Activated B cell treated with CpG ODN at 0.5 μM for 24 hours (primary cell): ENCODE measurements around the gene CBFB. TPM values are rescaled to one million over a fixed set of nuclear protein-coding genes. Genes with fewer than 3 reads are reported as not detected.

Experiments
- ATAC-seq: fragments of 200-7000 bp; cut with Tn5 transposase; one replicate; pipeline ENCODE4 v1.10.0; 2021; ENCODE audit warnings: low read depth, mild to moderate bottlenecking, moderate library complexity
- CTCF ChIA-PET: fragments of 350-600 bp; sonication (Branson Sonifier 250); formaldehyde crosslinking; loops from one replicate; lab custom pipeline; 2021; ENCODE audit warnings: antibody characterized with exemption; lab: Charles Lee
- POLR2A ChIA-PET: fragments of 350-600 bp; sonication (Branson Sonifier 250); formaldehyde crosslinking; loops from one replicate; lab custom pipeline; 2021; ENCODE audit warnings: antibody characterized with exemption; lab: Charles Lee
- DNase-seq: peaks from one replicate; pipeline ENCODE4 v3.0.0; 2022
- H3K27ac Mint-ChIP-seq: one replicate; pipeline ENCODE4 v1.8.0; 2020; ENCODE audit warnings: mixed read lengths
- H3K27me3 Mint-ChIP-seq: one replicate; pipeline ENCODE4 v1.8.0; 2021; ENCODE audit warnings: mixed read lengths
- H3K36me3 Mint-ChIP-seq: one replicate; pipeline ENCODE4 v1.8.0; 2021; ENCODE audit warnings: low read depth, mixed read lengths
- H3K4me1 Mint-ChIP-seq: one replicate; pipeline ENCODE4 v1.8.0; 2021; ENCODE audit warnings: mixed read lengths
- H3K4me3 Mint-ChIP-seq: one replicate; pipeline ENCODE4 v1.8.0; 2020; ENCODE audit warnings: mild to moderate bottlenecking, mixed read lengths
- H3K9me3 Mint-ChIP-seq: one replicate; pipeline ENCODE4 v1.8.0; 2020; ENCODE audit warnings: mixed read lengths
- intact Hi-C: fragments of 100-400 bp; cut with micrococcal nuclease; formaldehyde crosslinking; loops from one replicate; pipeline ENCODE4 v1.15.1; 2024
- total RNA-seq: library from RNA; stranded (reverse); gene quantifications from 2 replicates; pipeline ENCODE4 v1.2.3, GENCODE V29; 2022
- TF ChIP-seq, protein P1 (sequence below): fragments of 200-600 bp; IDR thresholded peaks from one replicate; pipeline ENCODE4 v1.8.0; 2022; ENCODE audit warnings: antibody characterized with exemption, mild to moderate bottlenecking

Gene CBFB
- total RNA-seq, 1 donor from 2014 or later: 66.6 TPM

DNA sequence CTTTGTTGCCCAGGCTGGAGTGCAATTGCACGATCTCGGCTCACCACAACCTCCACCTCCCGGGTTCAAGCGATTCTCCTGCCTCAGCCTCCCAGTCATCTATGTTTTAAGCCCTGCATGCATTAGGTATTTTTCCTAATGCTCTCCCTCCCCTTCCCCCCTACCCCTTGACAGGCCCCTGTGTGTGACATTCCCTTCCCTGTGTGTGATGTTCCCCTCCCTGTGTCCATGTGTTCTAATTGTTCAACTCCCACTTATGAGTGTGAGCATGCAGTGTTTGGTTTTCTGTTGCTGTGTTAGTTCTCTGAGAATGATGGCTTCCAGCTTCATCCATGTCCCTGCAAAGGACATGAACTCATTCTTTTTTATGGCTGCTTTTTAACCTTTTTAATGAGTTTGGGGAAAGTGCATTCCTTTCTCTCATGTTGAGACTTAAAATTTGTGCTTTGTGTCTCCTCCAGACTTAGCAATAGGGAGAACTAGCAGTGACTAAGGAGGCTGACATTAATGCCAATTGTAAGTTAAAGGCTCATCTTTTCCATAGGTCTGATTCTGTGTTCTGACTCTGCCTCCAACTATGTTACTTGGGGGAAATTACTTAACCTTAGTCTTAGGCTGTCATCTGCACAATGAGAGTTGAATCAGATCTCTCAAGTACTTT lies 63.1 kb downstream of the CBFB start:
- POLR2A ChIA-PET: no interaction called here
- H3K36me3 Mint-ChIP-seq: peaks cover 30% of the 10 kb centered on the region
- TF ChIP-seq, protein P1, sequence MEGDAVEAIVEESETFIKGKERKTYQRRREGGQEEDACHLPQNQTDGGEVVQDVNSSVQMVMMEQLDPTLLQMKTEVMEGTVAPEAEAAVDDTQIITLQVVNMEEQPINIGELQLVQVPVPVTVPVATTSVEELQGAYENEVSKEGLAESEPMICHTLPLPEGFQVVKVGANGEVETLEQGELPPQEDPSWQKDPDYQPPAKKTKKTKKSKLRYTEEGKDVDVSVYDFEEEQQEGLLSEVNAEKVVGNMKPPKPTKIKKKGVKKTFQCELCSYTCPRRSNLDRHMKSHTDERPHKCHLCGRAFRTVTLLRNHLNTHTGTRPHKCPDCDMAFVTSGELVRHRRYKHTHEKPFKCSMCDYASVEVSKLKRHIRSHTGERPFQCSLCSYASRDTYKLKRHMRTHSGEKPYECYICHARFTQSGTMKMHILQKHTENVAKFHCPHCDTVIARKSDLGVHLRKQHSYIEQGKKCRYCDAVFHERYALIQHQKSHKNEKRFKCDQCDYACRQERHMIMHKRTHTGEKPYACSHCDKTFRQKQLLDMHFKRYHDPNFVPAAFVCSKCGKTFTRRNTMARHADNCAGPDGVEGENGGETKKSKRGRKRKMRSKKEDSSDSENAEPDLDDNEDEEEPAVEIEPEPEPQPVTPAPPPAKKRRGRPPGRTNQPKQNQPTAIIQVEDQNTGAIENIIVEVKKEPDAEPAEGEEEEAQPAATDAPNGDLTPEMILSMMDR: no peak
- intact Hi-C loops: no loop called here
- no peak for DNase-seq
- no peak for ATAC-seq
- no peak overlapping the region for H3K4me3 Mint-ChIP-seq
- no peak overlapping the region for H3K27ac Mint-ChIP-seq
- no peaks in the 10 kb centered on the region for H3K4me1 Mint-ChIP-seq
- CTCF ChIA-PET: no interaction called here
- H3K27me3 Mint-ChIP-seq: no peaks in the 10 kb centered on the region
- no peaks in the 10 kb centered on the region for H3K9me3 Mint-ChIP-seq

DNA sequence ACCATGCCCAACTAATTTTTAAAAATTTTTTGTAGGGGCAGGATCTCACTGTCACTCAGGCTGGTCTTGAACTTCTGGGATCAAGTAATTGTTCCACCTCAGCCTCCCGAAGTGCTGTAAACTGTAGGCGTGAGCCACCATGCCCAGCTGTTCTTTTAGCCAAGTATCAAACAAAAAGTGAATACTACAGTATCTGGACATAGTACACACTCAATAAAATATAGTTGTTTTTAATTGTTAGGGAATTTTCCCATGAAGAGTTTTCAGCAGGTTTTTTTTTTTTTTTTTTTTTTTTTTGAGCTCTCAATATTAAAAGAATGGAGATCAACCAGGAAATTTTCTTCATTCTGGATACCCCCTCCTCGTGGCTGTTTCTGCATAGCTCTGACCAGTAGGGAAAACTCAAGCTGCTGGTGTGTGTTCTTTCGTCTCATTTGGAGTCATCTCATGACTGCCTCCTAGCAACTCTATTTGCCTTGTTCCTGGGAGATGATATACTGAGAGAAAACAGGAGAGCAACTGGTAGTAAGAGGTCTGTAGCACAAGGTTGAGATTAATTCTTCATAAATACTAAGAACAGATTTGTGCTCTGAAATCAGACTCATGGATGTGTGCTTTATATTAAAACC lies 64.3 kb downstream of the CBFB start:
- no peak overlapping the region for H3K27ac Mint-ChIP-seq
- H3K9me3 Mint-ChIP-seq: no peaks in the 10 kb centered on the region
- peaks cover 26% of the 10 kb centered on the region for H3K36me3 Mint-ChIP-seq
- DNase-seq: no peak
- no peak for ATAC-seq
- ChIA-PET POLR2A (no interaction called here), CTCF (no interaction called here)
- no peaks in the 10 kb centered on the region for H3K4me1 Mint-ChIP-seq
- H3K4me3 Mint-ChIP-seq: no peak overlapping the region
- TF ChIP-seq, protein P1: no peak
- no peaks in the 10 kb centered on the region for H3K27me3 Mint-ChIP-seq
- intact Hi-C loops: no loop called here

DNA sequence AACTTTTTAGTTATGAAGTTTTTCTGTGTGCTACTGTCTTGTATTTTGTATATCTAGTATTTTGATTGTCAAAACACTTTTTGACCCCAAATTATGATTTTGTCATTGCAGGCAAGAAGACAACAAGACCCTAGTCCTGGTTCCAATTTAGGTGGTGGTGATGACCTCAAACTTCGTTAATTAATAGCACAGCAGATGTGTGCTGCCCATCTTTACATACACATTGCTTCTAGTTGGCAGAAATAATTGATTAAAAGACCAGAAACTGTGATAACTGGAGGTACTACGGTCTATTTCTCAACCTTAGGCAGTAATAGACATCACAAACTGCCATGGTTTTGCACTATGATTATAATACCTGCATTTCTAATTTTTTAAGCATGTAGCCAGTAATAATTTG lies 69.7 kb downstream of the CBFB start:
- Mint-ChIP-seq H3K27me3 (no peaks in the 10 kb centered on the region), H3K36me3 (peaks cover 26% of the 10 kb centered on the region), H3K27ac (no peak overlapping the region), H3K9me3 (no peaks in the 10 kb centered on the region), H3K4me3 (no peak overlapping the region), H3K4me1 (no peaks in the 10 kb centered on the region)
- ChIA-PET CTCF (no interaction called here), POLR2A (interaction anchor here (0.6 kb wide), 1 partner anchor 164 kb away, joined by 3 read pairs; the partner anchor contains the start of gene CIAO2B)
- TF ChIP-seq, protein P1: no peak
- no peak for DNase-seq
- ATAC-seq: no peak
- intact Hi-C loops: no loop called here

DNA sequence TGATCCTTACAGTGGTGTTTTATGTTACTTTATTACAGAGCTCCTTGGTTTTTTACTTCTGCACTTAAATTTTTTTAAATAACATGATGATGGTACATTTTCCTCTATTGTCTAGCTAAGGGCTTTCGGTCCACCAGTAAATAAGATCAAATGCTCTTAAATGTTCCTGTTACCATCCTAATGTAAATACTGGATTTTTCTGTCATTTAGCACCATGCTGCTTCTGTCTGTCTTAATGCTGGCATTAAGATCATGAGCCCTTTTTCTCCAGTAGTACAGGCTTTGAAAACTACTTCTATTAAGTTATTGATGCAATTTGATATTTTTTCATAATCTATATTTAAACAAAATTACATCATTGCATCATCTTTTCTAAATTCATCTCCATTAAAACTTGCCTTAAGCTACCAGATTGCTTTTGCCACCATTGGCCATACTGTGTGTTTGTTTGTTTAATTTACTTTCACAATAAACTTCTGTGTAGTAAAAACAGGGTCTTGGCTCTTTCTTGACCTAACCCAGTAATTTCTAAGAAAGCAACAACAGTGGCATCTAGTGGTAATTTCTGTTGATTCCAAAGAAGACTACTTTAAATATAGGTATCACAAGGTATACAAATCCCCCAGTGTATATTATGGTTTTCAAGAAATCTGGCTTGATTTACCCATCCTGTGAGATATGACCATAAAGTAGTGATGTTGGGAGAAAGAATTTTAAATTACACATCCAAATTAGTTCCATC lies 71.8 kb downstream of the CBFB start:
- Mint-ChIP-seq H3K27me3 (no peaks in the 10 kb centered on the region), H3K4me1 (peaks cover 16% of the 10 kb centered on the region), H3K9me3 (no peaks in the 10 kb centered on the region), H3K36me3 (peaks cover 21% of the 10 kb centered on the region), H3K4me3 (no peak overlapping the region), H3K27ac (no peak overlapping the region)
- POLR2A ChIA-PET: no interaction called here
- TF ChIP-seq, protein P1: no peak
- no peak for DNase-seq
- intact Hi-C loops: loop anchor here (1.0 to 2.0 kb wide), 2 partner anchors 86 to 123 kb away; no protein-coding TSS in a partner anchor
- CTCF ChIA-PET: interaction anchor here (0.9 to 2.4 kb wide), 3 partner anchors 9 to 125 kb away, joined by 3 to 12 read pairs (median 3); partner anchors contain the start of gene PHAF1
- no peak for ATAC-seq
